H1 (cell line): ENCODE results near the gene BHLHE23. TPM values are rescaled to one million over a fixed set of nuclear protein-coding genes. Genes with fewer than 3 reads are reported as not detected.

Experiments used
- CTCF ChIA-PET: fragments of 300-600 bp; sonication (Branson Sonifier 250); formaldehyde crosslinking; loops from one replicate; lab custom pipeline; 2021; ENCODE audit not compliant: partially characterized antibody; lab: Charles Lee
- POLR2A ChIA-PET: fragments of 300-600 bp; sonication (Branson Sonifier 250); formaldehyde crosslinking; loops from one replicate; lab custom pipeline; 2021; ENCODE audit warnings: inconsistent platforms; ENCODE audit not compliant: partially characterized antibody; lab: Charles Lee
- DNase-seq, 2 experiments: peaks; one replicate each; pipeline versions ENCODE4 v3.0.0 to v3.0.0-alpha.2; 2010 to 2022; ENCODE audit warnings: low spot score in 2 of 2, low read depth in 1 of 2, mixed read lengths in 1 of 2
- FAIRE-seq: peaks from 2 replicates; lab custom pipeline; 2011; peaks lifted over from hg19 to GRCh38; lab: Jason Lieb, UNC
- H2AFZ ChIP-seq: 2 replicates; pipeline ENCODE4 v1.8.1; 2012; ENCODE audit warnings: low read length, inconsistent platforms
- H2AK5ac ChIP-seq: 2 replicates; pipeline ENCODE4 v1.6.1; 2013; ENCODE audit warnings: low read depth, low read length
- H2BK120ac ChIP-seq: replicated peaks from 2 replicates; pipeline ENCODE3; 2013; ENCODE audit warnings: low read depth, low read length, inconsistent platforms
- H2BK12ac ChIP-seq: 2 replicates; pipeline ENCODE4 v1.6.1; 2013; ENCODE audit warnings: low read depth, low read length
- H2BK15ac ChIP-seq: 2 replicates; pipeline ENCODE4 v1.6.1; 2013; ENCODE audit warnings: low read length
- H2BK20ac ChIP-seq: 2 replicates; pipeline ENCODE4 v1.6.1; 2013; ENCODE audit warnings: low read length
- H2BK5ac ChIP-seq: 2 replicates; pipeline ENCODE4 v1.6.1; 2013; ENCODE audit warnings: low read depth, low read length
- H3K14ac ChIP-seq: 2 replicates; pipeline ENCODE4 v1.6.1; 2013; ENCODE audit warnings: inconsistent platforms; ENCODE audit not compliant: insufficient read length
- H3K18ac ChIP-seq: 2 replicates; pipeline ENCODE4 v1.6.1; 2013; ENCODE audit warnings: low read length; ENCODE audit errors: extremely low read depth
- H3K23ac ChIP-seq: 2 replicates; pipeline ENCODE4 v1.6.1; 2013; ENCODE audit warnings: inconsistent platforms; ENCODE audit not compliant: insufficient read length
- H3K23me2 ChIP-seq: 2 replicates; pipeline ENCODE4 v1.6.1; 2013; ENCODE audit warnings: low read depth, low read length
- H3K27ac ChIP-seq: 2 replicates; pipeline ENCODE4 v1.6.1; 2011; ENCODE audit warnings: low read depth, low read length, inconsistent platforms
- H3K27me3 ChIP-seq, 4 experiments: replicated peaks in 1 of 4; 1 replicate in 1 of 4; 2 replicates in 3 of 4; pipeline versions ENCODE4 v1.6.1 to v1.8.1; 2011 to 2013; ENCODE audit warnings: low read length in 3 of 4, mild to moderate bottlenecking in 3 of 4, inconsistent platforms in 2 of 4, mixed read lengths in 2 of 4, moderate library complexity in 1 of 4; ENCODE audit not compliant: control insufficient read depth in 3 of 4, insufficient read depth in 3 of 4; ENCODE audit errors: extremely low read depth in 1 of 4
- H3K36me3 ChIP-seq, 4 experiments: 2 replicates each; pipeline versions ENCODE4 v1.6.1 to v1.8.1; 2011 to 2013; ENCODE audit warnings: mild to moderate bottlenecking in 4 of 4, low read length in 3 of 4, moderate library complexity in 2 of 4, control low read depth in 1 of 4, inconsistent platforms in 1 of 4; ENCODE audit not compliant: insufficient read depth in 4 of 4, control insufficient read depth in 2 of 4
- H3K4ac ChIP-seq: replicated peaks from 2 replicates; pipeline ENCODE3; 2013; ENCODE audit warnings: low read length, low read depth, mixed read lengths, inconsistent platforms; ENCODE audit not compliant: insufficient read length
- H3K4me1 ChIP-seq, 4 experiments: replicated peaks in 1 of 4; 1 replicate in 1 of 4; 2 replicates in 3 of 4; pipeline versions ENCODE4 v1.6.1 to v1.8.1; 2011 to 2013; ENCODE audit warnings: low read length in 3 of 4, inconsistent platforms in 2 of 4, mixed read lengths in 1 of 4; ENCODE audit not compliant: insufficient read depth in 4 of 4, control insufficient read depth in 3 of 4
- H3K4me2 ChIP-seq, 2 experiments: 2 replicates each; pipeline versions ENCODE4 v1.6.1 to v1.8.1; 2011 to 2013; ENCODE audit warnings: low read depth in 2 of 2, low read length in 2 of 2, control low read depth in 1 of 2, inconsistent platforms in 1 of 2, mild to moderate bottlenecking in 1 of 2; ENCODE audit not compliant: insufficient read depth in 1 of 2
- H3K4me3 ChIP-seq, 4 experiments: fragments of 200-600, 300-600 bp in 1 of 4; sonication (generic), shearing (Covaris generic), sonication (Bioruptor Twin) in 1 of 4; 2 replicates each; pipeline versions ENCODE4 v1.5.1 to v1.8.1; 2011 to 2016; ENCODE audit warnings: low read length in 4 of 4, low read depth in 3 of 4, control low read depth in 2 of 4, inconsistent platforms in 2 of 4, mild to moderate bottlenecking in 2 of 4, mixed read lengths in 1 of 4, moderate library complexity in 1 of 4; ENCODE audit not compliant: insufficient read depth in 2 of 4; ENCODE audit errors: extremely low read depth in 1 of 4
- H3K56ac ChIP-seq: replicated peaks from 2 replicates; pipeline ENCODE3; 2013; ENCODE audit warnings: low read depth, mild to moderate bottlenecking, mixed read lengths, low read length, inconsistent platforms; ENCODE audit not compliant: insufficient read length
- H3K79me1 ChIP-seq: 2 replicates; pipeline ENCODE4 v1.6.1; 2013; ENCODE audit warnings: low read depth, low read length, control low read depth
- H3K79me2 ChIP-seq, 2 experiments: 2 replicates each; pipeline versions ENCODE4 v1.6.1 to v1.8.1; 2012 to 2013; ENCODE audit warnings: low read length in 2 of 2, mild to moderate bottlenecking in 2 of 2, inconsistent platforms in 1 of 2; ENCODE audit not compliant: insufficient read depth in 2 of 2, control insufficient read depth in 1 of 2
- H3K9ac ChIP-seq, 4 experiments: replicated peaks in 1 of 4; 1 replicate in 1 of 4; 2 replicates in 3 of 4; pipeline versions ENCODE4 v1.6.1 to v1.8.1; 2011 to 2013; ENCODE audit warnings: low read depth in 3 of 4, low read length in 3 of 4, control low read depth in 2 of 4, mild to moderate bottlenecking in 2 of 4, moderate library complexity in 2 of 4, inconsistent platforms in 1 of 4; ENCODE audit errors: extremely low read depth in 1 of 4
- H3K9me3 ChIP-seq, 2 experiments: 2 replicates each; pipeline versions ENCODE4 v1.6.1 to v1.8.1; 2012 to 2013; ENCODE audit warnings: mild to moderate bottlenecking in 2 of 2, moderate library complexity in 2 of 2, control low read depth in 1 of 2, inconsistent platforms in 1 of 2, low read depth in 1 of 2, low read length in 1 of 2, mixed read lengths in 1 of 2; ENCODE audit not compliant: insufficient read depth in 2 of 2
- H4K20me1 ChIP-seq, 2 experiments: replicated peaks in 1 of 2; 2 replicates each; pipeline versions ENCODE3 to v1.8.1; 2011 to 2013; ENCODE audit warnings: inconsistent platforms in 2 of 2, low read length in 2 of 2, mild to moderate bottlenecking in 1 of 2; ENCODE audit not compliant: insufficient read depth in 2 of 2, control insufficient read depth in 1 of 2
- H4K5ac ChIP-seq: 2 replicates; pipeline ENCODE4 v1.6.1; 2013; ENCODE audit warnings: low read length, low read depth, mixed read lengths, inconsistent platforms; ENCODE audit not compliant: insufficient read length
- H4K8ac ChIP-seq: 2 replicates; pipeline ENCODE4 v1.8.0; 2013; ENCODE audit warnings: mild to moderate bottlenecking, moderate library complexity, low read length, inconsistent platforms; ENCODE audit not compliant: insufficient read depth; ENCODE audit errors: extremely low read depth
- H4K91ac ChIP-seq: replicated peaks from 2 replicates; pipeline ENCODE3; 2013; ENCODE audit warnings: low read length, mixed read lengths, inconsistent platforms; ENCODE audit not compliant: insufficient read length
- ASH2L ChIP-seq: fragments of 200-600, 300-600 bp; sonication (generic); IDR thresholded peaks from one replicate; pipeline ENCODE4 v1.7.1; 2017; ENCODE audit warnings: low read length
- ATF3 ChIP-seq: IDR thresholded peaks from 2 replicates; pipeline ENCODE4 v1.6.1; 2011; ENCODE audit warnings: low read depth, mild to moderate bottlenecking, low read length; ENCODE audit not compliant: insufficient read depth
- CHD1 ChIP-seq: IDR thresholded peaks from 2 replicates; pipeline ENCODE4 v1.6.1; 2012; ENCODE audit warnings: low read depth, low read length, improper control_type of control experiment
- GABPA ChIP-seq: IDR thresholded peaks from 2 replicates; pipeline ENCODE4 v1.6.1; 2011; ENCODE audit warnings: mild to moderate bottlenecking, low read length, moderate library complexity, borderline replicate concordance; ENCODE audit not compliant: insufficient read depth
- JUN ChIP-seq: IDR thresholded peaks from 2 replicates; pipeline ENCODE4 v1.6.1; 2011; ENCODE audit warnings: low read depth, mild to moderate bottlenecking, improper control_type of control experiment, low read length
- KDM4A ChIP-seq: IDR thresholded peaks from one replicate; pipeline ENCODE4 v1.7.1; 2012; ENCODE audit warnings: low read depth, mild to moderate bottlenecking, moderate library complexity, low read length, inconsistent platforms; ENCODE audit not compliant: severe bottlenecking
- POLR2A ChIP-seq, 2 experiments: IDR thresholded peaks; 1 replicate in 1 of 2; 2 replicates in 1 of 2; pipeline ENCODE4 v1.6.1; 2011; ENCODE audit warnings: low read depth in 2 of 2, low read length in 2 of 2, mild to moderate bottlenecking in 2 of 2; ENCODE audit errors: control extremely low read depth in 1 of 2
- RXRA ChIP-seq: IDR thresholded peaks from 2 replicates; pipeline ENCODE4 v1.6.1; 2011; ENCODE audit warnings: low read depth, mild to moderate bottlenecking, low read length, moderate library complexity; ENCODE audit not compliant: insufficient read depth
- SAP30 ChIP-seq: fragments of 300-600 bp; sonication (generic); IDR thresholded peaks from 2 replicates; pipeline ENCODE4 v1.7.1; 2012; ENCODE audit warnings: low read length, moderate library complexity, mild to moderate bottlenecking, inconsistent platforms; ENCODE audit not compliant: insufficient read depth, insufficient replicate concordance
- TAF7 ChIP-seq: optimal IDR thresholded peaks from 2 replicates; pipeline ENCODE3; 2011; ENCODE audit warnings: low read depth, mild to moderate bottlenecking, inconsistent platforms, low read length, moderate library complexity, borderline replicate concordance
- WGBS, 2 experiments: shearing (Covaris generic) in 1 of 2; methylation state at CpG; one replicate each; pipeline versions ENCODE4 v1.1.6 to v1.1.7; 2013 to 2015; ENCODE audit warnings: low lambda C conversion rate in 2 of 2, mixed read lengths in 2 of 2, inconsistent platforms in 1 of 2, low coverage in 1 of 2, missing lambda C conversion rate in 1 of 2; ENCODE audit not compliant: insufficient replicate concordance in 2 of 2, insufficient coverage in 1 of 2, insufficient read length in 1 of 2; ENCODE audit errors: extremely low coverage in 1 of 2, missing lambda C conversion rate in 1 of 2; 5-methylcytosine and 5-hydroxymethylcytosine counted together
- polyA plus RNA-seq, 7 experiments: library from polyadenylated mRNA; depleted of rRNA in 3 of 7; stranded (reverse) in 5 of 7; unstranded in 2 of 7; fragments of >200 nt in 5 of 7; fragments of 200-250 nt in 2 of 7; gene quantifications; 1 replicate in 5 of 7; 2 replicates in 1 of 7; 4 replicates in 1 of 7; pipeline versions ENCODE4 v1.2.1 to v1.2.3, GENCODE V29; 2011 to 2013; ENCODE audit warnings: missing spikeins in 2 of 7, mixed read lengths in 2 of 7
- total RNA-seq: library from RNA; stranded (reverse); fragmentation: NEBNext Ultra II Directional; extraction: Animal tissue kit (Norgen Biotek cat#: 25700); gene quantifications from 2 replicates; pipeline ENCODE4 v1.2.1, GENCODE V29; 2021
- TF ChIP-seq, protein P1 (sequence below), 3 experiments: IDR thresholded peaks; 1 replicate in 2 of 3; 2 replicates in 1 of 3; pipeline versions ENCODE4 v1.5.1 to v1.6.1; 2011; ENCODE audit warnings: low read length in 3 of 3, mild to moderate bottlenecking in 3 of 3, inconsistent platforms in 2 of 3, low read depth in 1 of 3, moderate library complexity in 1 of 3; ENCODE audit not compliant: insufficient read depth in 1 of 3; ENCODE audit errors: control extremely low read depth in 1 of 3

Gene BHLHE23
- total and polyA plus RNA-seq, 2 of the 8 experiments (the other 6 are each of a cell fraction or from before 2014, with no cell fraction given), result 0.47 TPM; not detected in 1

GRCh38 chr20:63054103-63054474, 47.3 kb upstream of the BHLHE23 start:
- Histone ChIP-seq H3K4me3 (no peak overlapping the region), H3K4me2 (no peak overlapping the region), H2BK15ac (no peak overlapping the region), H3K18ac (no peak overlapping the region), H4K20me1 (no peaks in the 10 kb centered on the region), H3K14ac (no peak overlapping the region), H3K27me3 (no peaks in the 10 kb centered on the region; a peak in 2 of 7 replicates), H2AK5ac (no peak overlapping the region), H2BK20ac (no peak overlapping the region), H4K5ac (no peak overlapping the region), H3K4ac (no peak overlapping the region), H3K23me2 (peaks cover 4% of the 10 kb centered on the region; the same call in 1 of the 2 replicates), H3K23ac (no peak overlapping the region), H3K27ac (no peak overlapping the region), H3K79me2 (no peaks in the 10 kb centered on the region), H2AFZ (no peak overlapping the region), H3K36me3 (no peaks in the 10 kb centered on the region), H4K8ac (no peak overlapping the region), H4K91ac (no peak overlapping the region), H2BK120ac (no peak overlapping the region), H2BK12ac (no peak overlapping the region), H3K4me1 (no peaks in the 10 kb centered on the region; a peak in 1 of 7 replicates), H3K9me3 (peaks cover 0 to 5% of the 10 kb centered on the region in 2 experiments; a peak in 1 of 4 replicates), H3K9ac (no peak overlapping the region), H3K79me1 (no peaks in the 10 kb centered on the region), H3K56ac (no peak overlapping the region), H2BK5ac (no peak overlapping the region)
- FAIRE-seq, result no peak
- DNase-seq, result peak in 1 of 2 experiments; percentile 38
- ChIA-PET POLR2A (interaction anchor here (1.6 kb wide), 1 partner anchor 17 kb away, joined by 4 read pairs; no protein-coding TSS in a partner anchor), CTCF (interaction anchor here (0.7 to 3.5 kb wide), 5 partner anchors 12 to 157 kb away, joined by 3 to 21 read pairs (median 3); no protein-coding TSS in a partner anchor)
- 93% methylated on average over 12 of the region's 12 CpGs; no CpG with 5 or more reads in 1 of the 2 experiments for WGBS, 2 experiments
- TF ChIP-seq KDM4A, result no peak
- no peak for TF ChIP-seq RXRA
- no peak for TF ChIP-seq SAP30
- no peak for TF ChIP-seq ASH2L
- no peak for TF ChIP-seq TAF7
- no peak for TF ChIP-seq CHD1
- no peak for TF ChIP-seq GABPA
- no peak for TF ChIP-seq JUN
- no peak for TF ChIP-seq POLR2A (IDR thresholded peaks at IDR 0.05; ENCODE audit: control extremely low read depth in 1 of 2, low read depth in 2 of 2, low read length in 2 of 2)
- TF ChIP-seq, protein P1, sequence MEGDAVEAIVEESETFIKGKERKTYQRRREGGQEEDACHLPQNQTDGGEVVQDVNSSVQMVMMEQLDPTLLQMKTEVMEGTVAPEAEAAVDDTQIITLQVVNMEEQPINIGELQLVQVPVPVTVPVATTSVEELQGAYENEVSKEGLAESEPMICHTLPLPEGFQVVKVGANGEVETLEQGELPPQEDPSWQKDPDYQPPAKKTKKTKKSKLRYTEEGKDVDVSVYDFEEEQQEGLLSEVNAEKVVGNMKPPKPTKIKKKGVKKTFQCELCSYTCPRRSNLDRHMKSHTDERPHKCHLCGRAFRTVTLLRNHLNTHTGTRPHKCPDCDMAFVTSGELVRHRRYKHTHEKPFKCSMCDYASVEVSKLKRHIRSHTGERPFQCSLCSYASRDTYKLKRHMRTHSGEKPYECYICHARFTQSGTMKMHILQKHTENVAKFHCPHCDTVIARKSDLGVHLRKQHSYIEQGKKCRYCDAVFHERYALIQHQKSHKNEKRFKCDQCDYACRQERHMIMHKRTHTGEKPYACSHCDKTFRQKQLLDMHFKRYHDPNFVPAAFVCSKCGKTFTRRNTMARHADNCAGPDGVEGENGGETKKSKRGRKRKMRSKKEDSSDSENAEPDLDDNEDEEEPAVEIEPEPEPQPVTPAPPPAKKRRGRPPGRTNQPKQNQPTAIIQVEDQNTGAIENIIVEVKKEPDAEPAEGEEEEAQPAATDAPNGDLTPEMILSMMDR (IDR thresholded peaks at IDR 0.05; ENCODE audit: control extremely low read depth in 1 of 3, insufficient read depth in 1 of 3, low read depth in 1 of 3, low read length in 3 of 3), result no peak
- TF ChIP-seq ATF3, result no peak
